Astrocyte (in vitro differentiated cells and primary cell): ENCODE measurements around the gene MS4A10. TPM values are rescaled to one million over a fixed set of nuclear protein-coding genes. Genes with fewer than 3 reads are reported as not detected.

Source experiments
- DNase-seq: peaks from one replicate; pipeline ENCODE4 v3.0.0-alpha.2; 2010; ENCODE audit warnings: low read depth
- FAIRE-seq: peaks from 2 replicates; lab custom pipeline; 2011; peaks lifted over from hg19 to GRCh38; lab: Jason Lieb, UNC
- H2AFZ ChIP-seq: 2 replicates; pipeline ENCODE4 v1.6.0; 2012; ENCODE audit warnings: low read depth, low read length, inconsistent platforms
- H3K27ac ChIP-seq: 2 replicates; pipeline ENCODE4 v1.5.1; 2011; ENCODE audit warnings: low read depth, low read length, inconsistent platforms
- H3K27me3 ChIP-seq: 2 replicates; pipeline ENCODE4 v1.6.0; 2011; ENCODE audit warnings: low read length, inconsistent platforms; ENCODE audit not compliant: insufficient read depth
- H3K36me3 ChIP-seq: 2 replicates; pipeline ENCODE4 v1.5.1; 2011; ENCODE audit warnings: low read length, inconsistent platforms; ENCODE audit not compliant: insufficient read depth
- H3K4me1 ChIP-seq: 2 replicates; pipeline ENCODE4 v1.5.1; 2011; ENCODE audit warnings: low read length, inconsistent platforms; ENCODE audit not compliant: insufficient read depth
- H3K4me2 ChIP-seq: 2 replicates; pipeline ENCODE4 v1.6.0; 2012; ENCODE audit warnings: low read length, inconsistent platforms
- H3K4me3 ChIP-seq: 2 replicates; pipeline ENCODE4 v1.5.1; 2011; ENCODE audit warnings: low read depth, mild to moderate bottlenecking, low read length, inconsistent platforms; ENCODE audit not compliant: insufficient read depth
- H3K79me2 ChIP-seq: 2 replicates; pipeline ENCODE4 v1.6.0; 2012; ENCODE audit warnings: mild to moderate bottlenecking, low read length, inconsistent platforms; ENCODE audit not compliant: insufficient read depth
- H3K9ac ChIP-seq: 2 replicates; pipeline ENCODE4 v1.6.0; 2012; ENCODE audit warnings: mild to moderate bottlenecking, low read length, inconsistent platforms
- H3K9me3 ChIP-seq: 2 replicates; pipeline ENCODE4 v1.5.1; 2012; ENCODE audit warnings: low read depth, mild to moderate bottlenecking, low read length, inconsistent platforms; ENCODE audit not compliant: insufficient read depth
- H4K20me1 ChIP-seq: 2 replicates; pipeline ENCODE4 v1.6.0; 2012; ENCODE audit warnings: low read length, inconsistent platforms; ENCODE audit not compliant: insufficient read depth
- H3K27ac Mint-ChIP-seq: one replicate; pipeline ENCODE4 v1.8.0; 2021; ENCODE audit warnings: mild to moderate bottlenecking, mixed read lengths; ENCODE audit not compliant: unreplicated experiment
- H3K27me3 Mint-ChIP-seq: one replicate; pipeline ENCODE4 v1.8.0; 2021; ENCODE audit warnings: low read depth, mixed read lengths; ENCODE audit not compliant: unreplicated experiment
- H3K36me3 Mint-ChIP-seq: one replicate; pipeline ENCODE4 v1.8.0; 2021; ENCODE audit warnings: low read depth, mixed read lengths; ENCODE audit not compliant: unreplicated experiment
- H3K4me1 Mint-ChIP-seq: one replicate; pipeline ENCODE4 v1.8.0; 2021; ENCODE audit warnings: low read depth, mixed read lengths; ENCODE audit not compliant: unreplicated experiment
- H3K4me3 Mint-ChIP-seq: one replicate; pipeline ENCODE4 v1.8.0; 2021; ENCODE audit warnings: mild to moderate bottlenecking, moderate library complexity, mixed read lengths; ENCODE audit not compliant: unreplicated experiment
- H3K9me3 Mint-ChIP-seq: one replicate; pipeline ENCODE4 v1.8.0; 2021; ENCODE audit warnings: mild to moderate bottlenecking, mixed read lengths; ENCODE audit not compliant: unreplicated experiment
- CTCF ChIP-seq: IDR thresholded peaks from 2 replicates; pipeline ENCODE4 v1.5.1; 2011; ENCODE audit warnings: low read depth, mild to moderate bottlenecking, inconsistent platforms, low read length, moderate library complexity; ENCODE audit not compliant: insufficient read depth
- EZH2 ChIP-seq: IDR thresholded peaks from 2 replicates; pipeline ENCODE4 v1.6.1; 2012; ENCODE audit warnings: mild to moderate bottlenecking, low read length, inconsistent platforms; ENCODE audit not compliant: insufficient read depth
- total RNA-seq: library from RNA; stranded (reverse); gene quantifications from 2 replicates; pipeline ENCODE4 v1.2.1, GENCODE V29; 2021

Gene MS4A10
- total RNA-seq, 1 donor from 2014 or later: not detected

GRCh38 chr11:60792521-60792920 is 7.4 kb downstream of the MS4A10 start:
- peaks cover 4% of the 10 kb centered on the region for H3K4me1 Mint-ChIP-seq
- H3K9me3 Mint-ChIP-seq: peaks cover 31% of the 10 kb centered on the region
- H3K27me3 ChIP-seq: no peaks in the 10 kb centered on the region
- peaks cover 38% of the 10 kb centered on the region for H3K27me3 Mint-ChIP-seq
- no peaks in the 10 kb centered on the region for H4K20me1 ChIP-seq
- H3K4me1 ChIP-seq: peaks cover 2% of the 10 kb centered on the region
- TF ChIP-seq EZH2 (no peak), CTCF (no peak)
- peaks cover 12% of the 10 kb centered on the region for H3K9me3 ChIP-seq
- no peak overlapping the region for H3K27ac ChIP-seq
- no peak overlapping the region for H3K4me2 ChIP-seq
- DNase-seq (no peak), FAIRE-seq (no peak)
- no peak overlapping the region for H3K4me3 ChIP-seq
- H3K36me3 ChIP-seq: no peaks in the 10 kb centered on the region
- H3K27ac Mint-ChIP-seq: no peak overlapping the region
- no peak overlapping the region for H3K9ac ChIP-seq
- H2AFZ ChIP-seq: no peak overlapping the region
- no peaks in the 10 kb centered on the region for H3K79me2 ChIP-seq
- peaks cover 4% of the 10 kb centered on the region for H3K36me3 Mint-ChIP-seq
- H3K4me3 Mint-ChIP-seq: no peak overlapping the region

GRCh38 chr11:60795291-60795690 is 10.2 kb downstream of the MS4A10 start:
- no peaks in the 10 kb centered on the region for H3K79me2 ChIP-seq
- Mint-ChIP-seq H3K27me3 (peaks cover 54% of the 10 kb centered on the region), H3K9me3 (peaks cover 23% of the 10 kb centered on the region), H3K4me3 (no peak overlapping the region), H3K4me1 (no peaks in the 10 kb centered on the region), H3K27ac (no peak overlapping the region), H3K36me3 (peaks cover 3% of the 10 kb centered on the region)
- H3K36me3 ChIP-seq: no peaks in the 10 kb centered on the region
- no peak overlapping the region for H3K4me2 ChIP-seq
- H3K9me3 ChIP-seq: peaks cover 12% of the 10 kb centered on the region
- no peak for TF ChIP-seq CTCF
- no peak for TF ChIP-seq EZH2
- no peak for DNase-seq
- no peak overlapping the region for H3K9ac ChIP-seq
- no peak overlapping the region for H2AFZ ChIP-seq
- no peaks in the 10 kb centered on the region for H4K20me1 ChIP-seq
- no peak overlapping the region for H3K27ac ChIP-seq
- no peaks in the 10 kb centered on the region for H3K4me1 ChIP-seq
- no peak for FAIRE-seq
- no peak overlapping the region for H3K4me3 ChIP-seq
- H3K27me3 ChIP-seq: peaks cover 10% of the 10 kb centered on the region

- DNase-seq (no peak), FAIRE-seq (no peak)
- Histone ChIP-seq H2AFZ (no peak overlapping the region), H3K27ac (no peak overlapping the region), H3K4me1 (no peaks in the 10 kb centered on the region), H3K9ac (no peak overlapping the region), H3K4me2 (no peak overlapping the region), H3K4me3 (no peak overlapping the region), H3K9me3 (no peaks in the 10 kb centered on the region), H3K27me3 (peaks cover 18% of the 10 kb centered on the region), H3K36me3 (no peaks in the 10 kb centered on the region), H4K20me1 (no peaks in the 10 kb centered on the region), H3K79me2 (no peaks in the 10 kb centered on the region)
- Mint-ChIP-seq H3K4me1 (no peaks in the 10 kb centered on the region), H3K36me3 (no peaks in the 10 kb centered on the region), H3K27me3 (peaks cover 48% of the 10 kb centered on the region), H3K4me3 (no peak overlapping the region), H3K27ac (no peak overlapping the region), H3K9me3 (peaks cover 12% of the 10 kb centered on the region)
- TF ChIP-seq EZH2: no peak
Measured at GRCh38 chr11:60797846-60798630, 12.9 kb downstream of the MS4A10 start.
